VCaP (cell line): ENCODE measurements around the gene FAM117A.

Source experiments
- H3K27ac ChIP-seq: fragments of 450-650 bp; 2 replicates; pipeline ENCODE4 v1.5.1; 2017
- CTCF ChIP-seq: fragments of 450-650 bp; conservative IDR thresholded peaks from 2 replicates; pipeline ENCODE4 v1.5.1; 2017; ENCODE audit warnings: mild to moderate bottlenecking, moderate library complexity

The FAM117A gene

GRCh38 chr17:49753959-49754391, 10.0 kb downstream of the FAM117A start:
- H3K27ac ChIP-seq: no peak overlapping the region
- TF ChIP-seq CTCF: no peak

GRCh38 chr17:49752508-49752907, 11.4 kb downstream of the FAM117A start:
- H3K27ac ChIP-seq: no peak overlapping the region
- TF ChIP-seq CTCF: no peak

GRCh38 chr17:49749730-49750129, 14.2 kb downstream of the FAM117A start:
- TF ChIP-seq CTCF: no peak
- no peak overlapping the region for H3K27ac ChIP-seq

GRCh38 chr17:49748791-49749190, 15.1 kb downstream of the FAM117A start:
- no peak overlapping the region for H3K27ac ChIP-seq

GRCh38 chr17:49748223-49748622, 15.7 kb downstream of the FAM117A start:
- TF ChIP-seq CTCF: no peak
- H3K27ac ChIP-seq: no peak overlapping the region

More at GRCh38 chr17:49748791-49749190, 15.1 kb downstream of the FAM117A start:
- no peak for TF ChIP-seq CTCF

GRCh38 chr17:49747632-49748031, 16.3 kb downstream of the FAM117A start:
- no peak overlapping the region for H3K27ac ChIP-seq
- no peak for TF ChIP-seq CTCF

- no peak for TF ChIP-seq CTCF
- H3K27ac ChIP-seq: no peak overlapping the region
Observed at GRCh38 chr17:49746791-49747490, 17.0 kb downstream of the FAM117A start.
